ENCODE measurements around the gene IL13.

DNA sequence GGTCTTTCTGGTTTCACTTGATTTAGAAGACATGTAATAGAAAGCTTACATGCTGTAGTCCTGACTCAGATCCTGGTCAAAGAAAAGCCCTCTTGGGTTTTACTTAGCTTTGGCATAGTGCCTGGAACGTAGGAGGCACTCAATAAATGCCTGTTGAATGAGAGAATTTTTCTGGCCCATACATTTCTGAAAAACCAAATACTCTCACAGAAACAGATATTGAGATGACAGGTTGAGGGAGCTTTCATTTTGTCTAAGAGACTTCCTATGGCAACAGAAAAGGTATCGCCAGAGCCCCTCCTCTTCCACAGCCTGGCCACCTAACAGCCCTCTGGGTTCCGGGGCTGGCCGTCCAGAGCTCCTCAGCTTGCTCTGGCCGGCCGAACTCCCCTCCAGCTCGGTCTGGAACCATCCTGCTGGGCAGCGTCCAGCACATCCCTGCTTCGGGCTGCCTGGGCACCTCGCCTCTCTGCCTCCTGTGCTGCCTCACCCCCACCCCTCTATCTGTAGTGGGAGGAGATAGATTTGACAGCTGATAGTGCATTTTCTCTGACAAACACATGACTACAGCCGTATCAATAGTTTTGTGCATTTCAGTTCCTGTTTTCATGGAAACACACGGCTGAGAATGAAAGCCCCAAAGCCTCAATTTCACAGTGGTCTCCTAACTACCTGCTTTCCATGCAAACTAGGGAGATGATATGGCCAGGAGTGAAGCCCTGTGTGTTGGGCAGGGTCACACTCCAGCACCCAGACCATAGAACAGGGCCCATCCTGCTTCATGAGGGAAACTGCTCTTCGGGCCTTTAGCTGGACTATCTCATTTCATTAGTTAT lies 16.9 kb downstream of the IL13 start:
- no peak for TF ChIP-seq POLR2A (IDR thresholded peaks at IDR 0.05)
- TF ChIP-seq, protein P1, sequence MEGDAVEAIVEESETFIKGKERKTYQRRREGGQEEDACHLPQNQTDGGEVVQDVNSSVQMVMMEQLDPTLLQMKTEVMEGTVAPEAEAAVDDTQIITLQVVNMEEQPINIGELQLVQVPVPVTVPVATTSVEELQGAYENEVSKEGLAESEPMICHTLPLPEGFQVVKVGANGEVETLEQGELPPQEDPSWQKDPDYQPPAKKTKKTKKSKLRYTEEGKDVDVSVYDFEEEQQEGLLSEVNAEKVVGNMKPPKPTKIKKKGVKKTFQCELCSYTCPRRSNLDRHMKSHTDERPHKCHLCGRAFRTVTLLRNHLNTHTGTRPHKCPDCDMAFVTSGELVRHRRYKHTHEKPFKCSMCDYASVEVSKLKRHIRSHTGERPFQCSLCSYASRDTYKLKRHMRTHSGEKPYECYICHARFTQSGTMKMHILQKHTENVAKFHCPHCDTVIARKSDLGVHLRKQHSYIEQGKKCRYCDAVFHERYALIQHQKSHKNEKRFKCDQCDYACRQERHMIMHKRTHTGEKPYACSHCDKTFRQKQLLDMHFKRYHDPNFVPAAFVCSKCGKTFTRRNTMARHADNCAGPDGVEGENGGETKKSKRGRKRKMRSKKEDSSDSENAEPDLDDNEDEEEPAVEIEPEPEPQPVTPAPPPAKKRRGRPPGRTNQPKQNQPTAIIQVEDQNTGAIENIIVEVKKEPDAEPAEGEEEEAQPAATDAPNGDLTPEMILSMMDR (IDR thresholded peaks at IDR 0.05), result no peak

All from heart left ventricle (tissue), 13 donors.